PC-9 (cell line): ENCODE results near the gene UNCX. TPM values are rescaled to one million over a fixed set of nuclear protein-coding genes. Genes with fewer than 3 reads are reported as not detected.

Experiments
- BruUV-seq: library from RNA; stranded (reverse); fragments of 400-500 nt; replicated peaks from 2 replicates; lab custom pipeline; 2021; lab: Mats Ljungman, UMichigan
- CTCF ChIA-PET: fragments of 300-600 bp; sonication (Branson Sonifier 250); formaldehyde crosslinking; loops from one replicate; lab custom pipeline; 2022; ENCODE audit warnings: antibody characterized with exemption; lab: Charles Lee
- POLR2A ChIA-PET: fragments of 300-600 bp; sonication (Branson Sonifier 250); formaldehyde crosslinking; loops from one replicate; lab custom pipeline; 2022; ENCODE audit warnings: antibody characterized with exemption; ENCODE audit not compliant: unreplicated experiment; lab: Charles Lee
- DNase-seq, 2 experiments: peaks; one replicate each; pipeline versions ENCODE4 v3.0.0 to v3.0.0-alpha.2; 2015 to 2022; ENCODE audit warnings: mixed read lengths in 1 of 2
- H2AFZ ChIP-seq: fragments of 200-600 bp; sonication (generic); 2 replicates; pipeline ENCODE4 v1.8.1; 2017; ENCODE audit warnings: antibody characterized with exemption
- H3F3A ChIP-seq: fragments of 200-600 bp; sonication (generic); 2 replicates; pipeline ENCODE4 v1.8.1; 2017; ENCODE audit warnings: antibody characterized with exemption, mild to moderate bottlenecking, low read depth; ENCODE audit not compliant: insufficient read depth
- H3K27ac ChIP-seq: fragments of 200-600 bp; sonication (generic); 2 replicates; pipeline ENCODE4 v1.6.1; 2016; ENCODE audit warnings: mixed run types
- H3K27me3 ChIP-seq: fragments of 200-600 bp; sonication (generic); 2 replicates; pipeline ENCODE4 v1.6.1; 2016; ENCODE audit warnings: low read depth, mixed run types; ENCODE audit not compliant: insufficient read depth
- H3K36me3 ChIP-seq: fragments of 200-600 bp; sonication (generic); 2 replicates; pipeline ENCODE4 v1.6.1; 2016; ENCODE audit warnings: low read depth, mixed run types
- H3K4me1 ChIP-seq: fragments of 200-600 bp; sonication (generic); replicated peaks from 2 replicates; pipeline ENCODE4 v1.6.1; 2016; ENCODE audit warnings: mixed run types; ENCODE audit not compliant: insufficient read depth
- H3K4me2 ChIP-seq: fragments of 200-600 bp; sonication (generic); 2 replicates; pipeline ENCODE4 v1.6.1; 2017; ENCODE audit warnings: mixed run types
- H3K4me3 ChIP-seq: fragments of 200-600 bp; sonication (generic); 2 replicates; pipeline ENCODE4 v1.6.1; 2016; ENCODE audit warnings: mixed run types
- H3K79me2 ChIP-seq: fragments of 200-600 bp; sonication (generic); 2 replicates; pipeline ENCODE4 v1.6.1; 2017; ENCODE audit warnings: low read depth, mixed run types
- H3K9me2 ChIP-seq: fragments of 200-600 bp; sonication (generic); 2 replicates; pipeline ENCODE4 v1.8.1; 2017; ENCODE audit warnings: mild to moderate bottlenecking; ENCODE audit not compliant: insufficient read depth
- H3K9me3 ChIP-seq: fragments of 200-600 bp; sonication (generic); 2 replicates; pipeline ENCODE4 v1.8.1; 2016; ENCODE audit warnings: low read depth; ENCODE audit not compliant: insufficient read depth
- H4K20me1 ChIP-seq: fragments of 200-600 bp; sonication (generic); 2 replicates; pipeline ENCODE4 v1.8.1; 2017; ENCODE audit not compliant: insufficient read depth
- EZH2 ChIP-seq: fragments of 200-600 bp; sonication (generic); IDR thresholded peaks from 2 replicates; pipeline ENCODE4 v1.8.0; 2017; ENCODE audit warnings: antibody characterized with exemption, low read depth
- intact Hi-C: fragments of 100-400 bp; cut with micrococcal nuclease; formaldehyde crosslinking; loops from one replicate; pipeline ENCODE4 v1.10.0; 2022; ENCODE audit not compliant: unreplicated experiment
- total RNA-seq: library from RNA; stranded (reverse); gene quantifications from 2 replicates; pipeline ENCODE4 v1.2.3, GENCODE V29; 2021
- TF ChIP-seq, protein P1 (sequence below): fragments of 200-600 bp; sonication (generic); conservative IDR thresholded peaks from 2 replicates; pipeline ENCODE4 v1.6.1; 2017; ENCODE audit warnings: mixed run types, antibody characterized with exemption, mild to moderate bottlenecking, moderate library complexity

The UNCX gene
- total RNA-seq, 1 experiment from 2014 or later, result not detected

DNA sequence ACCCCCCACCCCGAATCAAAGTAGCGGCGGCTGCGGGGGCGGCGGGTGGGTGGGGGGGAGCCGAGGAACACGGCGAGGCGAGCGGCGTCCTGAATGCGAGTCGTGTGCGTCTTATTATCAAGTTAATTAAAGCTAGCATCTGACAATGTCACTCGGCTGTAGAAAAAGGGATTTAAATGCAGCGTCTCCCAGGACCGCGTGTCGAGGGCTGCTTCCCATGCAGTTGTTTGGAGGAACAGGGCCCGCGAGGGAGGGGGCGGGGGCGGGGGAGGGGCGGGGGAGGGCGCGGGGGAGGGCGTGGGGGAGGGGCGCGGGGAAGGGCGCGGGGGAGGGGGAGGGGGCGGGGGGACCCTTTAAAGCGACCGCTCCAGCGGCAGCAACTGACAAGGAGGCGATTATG lies 2.7 kb upstream of the UNCX start:
- no peak overlapping the region for H3K27ac ChIP-seq
- H2AFZ ChIP-seq, result no peak overlapping the region
- TF ChIP-seq EZH2, result no peak
- TF ChIP-seq, protein P1, sequence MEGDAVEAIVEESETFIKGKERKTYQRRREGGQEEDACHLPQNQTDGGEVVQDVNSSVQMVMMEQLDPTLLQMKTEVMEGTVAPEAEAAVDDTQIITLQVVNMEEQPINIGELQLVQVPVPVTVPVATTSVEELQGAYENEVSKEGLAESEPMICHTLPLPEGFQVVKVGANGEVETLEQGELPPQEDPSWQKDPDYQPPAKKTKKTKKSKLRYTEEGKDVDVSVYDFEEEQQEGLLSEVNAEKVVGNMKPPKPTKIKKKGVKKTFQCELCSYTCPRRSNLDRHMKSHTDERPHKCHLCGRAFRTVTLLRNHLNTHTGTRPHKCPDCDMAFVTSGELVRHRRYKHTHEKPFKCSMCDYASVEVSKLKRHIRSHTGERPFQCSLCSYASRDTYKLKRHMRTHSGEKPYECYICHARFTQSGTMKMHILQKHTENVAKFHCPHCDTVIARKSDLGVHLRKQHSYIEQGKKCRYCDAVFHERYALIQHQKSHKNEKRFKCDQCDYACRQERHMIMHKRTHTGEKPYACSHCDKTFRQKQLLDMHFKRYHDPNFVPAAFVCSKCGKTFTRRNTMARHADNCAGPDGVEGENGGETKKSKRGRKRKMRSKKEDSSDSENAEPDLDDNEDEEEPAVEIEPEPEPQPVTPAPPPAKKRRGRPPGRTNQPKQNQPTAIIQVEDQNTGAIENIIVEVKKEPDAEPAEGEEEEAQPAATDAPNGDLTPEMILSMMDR, result no peak
- no peaks in the 10 kb centered on the region for H3K36me3 ChIP-seq
- H3F3A ChIP-seq, result no peaks in the 10 kb centered on the region; the same call in 1 of the 2 replicates
- CTCF ChIA-PET, result no interaction called here
- peaks cover 54% of the 10 kb centered on the region for H3K27me3 ChIP-seq
- H3K9me2 ChIP-seq, result no peaks in the 10 kb centered on the region
- H3K79me2 ChIP-seq, result no peaks in the 10 kb centered on the region
- BruUV-seq, result no TSS peak
- no peaks in the 10 kb centered on the region for H3K9me3 ChIP-seq
- H3K4me3 ChIP-seq, result no peak overlapping the region
- no peaks in the 10 kb centered on the region for H3K4me1 ChIP-seq
- DNase-seq, result no peak
- POLR2A ChIA-PET, result no interaction called here
- H3K4me2 ChIP-seq, result no peak overlapping the region
- no peaks in the 10 kb centered on the region; the same call in 1 of the 2 replicates for H4K20me1 ChIP-seq
- intact Hi-C loops, result no loop called here

DNA sequence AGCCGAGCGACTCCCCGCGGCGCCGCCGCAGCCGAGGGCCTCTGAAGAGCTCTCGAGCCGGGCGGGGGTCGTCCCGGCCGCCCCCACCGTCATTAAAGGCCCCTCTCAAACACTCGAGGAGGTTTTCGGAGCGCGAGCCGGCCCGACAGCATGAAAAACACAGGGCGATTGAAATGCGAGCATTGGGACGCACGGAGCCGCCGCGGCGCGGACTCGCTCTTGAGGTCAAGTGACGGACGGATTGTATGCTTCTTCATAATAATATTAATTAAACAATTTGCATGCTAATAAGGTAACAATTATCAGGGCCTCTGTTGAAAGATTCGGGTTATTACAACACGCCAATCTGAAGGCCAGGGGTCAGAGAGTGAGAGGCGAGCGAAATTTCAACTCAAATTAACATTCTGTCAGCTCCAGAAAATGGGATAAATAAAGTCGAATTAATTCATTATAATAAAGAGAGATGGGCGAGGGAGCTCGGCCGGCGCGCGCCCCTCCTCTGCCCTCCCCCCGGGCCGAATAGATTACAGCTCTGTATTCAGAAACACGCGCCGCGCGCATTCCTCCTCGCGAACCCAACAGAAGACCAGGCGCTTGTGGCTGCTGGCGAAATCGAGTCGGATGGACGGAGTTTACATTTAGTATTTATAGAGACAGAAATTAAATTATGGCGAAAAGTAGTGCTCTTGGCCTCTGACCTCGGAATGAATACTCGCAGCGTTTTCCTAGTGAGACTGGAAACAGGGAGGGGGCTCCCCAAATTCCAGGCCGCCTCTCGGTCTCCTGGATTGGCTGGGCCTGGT lies 2.1 kb upstream of the UNCX start:
- no TSS peak for BruUV-seq
- H3K36me3 ChIP-seq, result no peaks in the 10 kb centered on the region
- ChIA-PET CTCF (no interaction called here), POLR2A (no interaction called here)
- H3K9me3 ChIP-seq, result no peaks in the 10 kb centered on the region
- no peak for DNase-seq
- TF ChIP-seq EZH2, result no peak
- TF ChIP-seq, protein P1, result no peak
- H3F3A ChIP-seq, result no peaks in the 10 kb centered on the region; the same call in 1 of the 2 replicates
- H3K9me2 ChIP-seq, result no peaks in the 10 kb centered on the region
- H3K79me2 ChIP-seq, result no peaks in the 10 kb centered on the region
- H2AFZ ChIP-seq, result no peak overlapping the region
- H4K20me1 ChIP-seq, result no peaks in the 10 kb centered on the region; the same call in 1 of the 2 replicates
- no peaks in the 10 kb centered on the region for H3K4me1 ChIP-seq
- intact Hi-C loops, result no loop called here
- H3K4me3 ChIP-seq, result no peak overlapping the region
- no peak overlapping the region for H3K4me2 ChIP-seq
- peaks cover 55% of the 10 kb centered on the region for H3K27me3 ChIP-seq
- no peak overlapping the region for H3K27ac ChIP-seq

DNA sequence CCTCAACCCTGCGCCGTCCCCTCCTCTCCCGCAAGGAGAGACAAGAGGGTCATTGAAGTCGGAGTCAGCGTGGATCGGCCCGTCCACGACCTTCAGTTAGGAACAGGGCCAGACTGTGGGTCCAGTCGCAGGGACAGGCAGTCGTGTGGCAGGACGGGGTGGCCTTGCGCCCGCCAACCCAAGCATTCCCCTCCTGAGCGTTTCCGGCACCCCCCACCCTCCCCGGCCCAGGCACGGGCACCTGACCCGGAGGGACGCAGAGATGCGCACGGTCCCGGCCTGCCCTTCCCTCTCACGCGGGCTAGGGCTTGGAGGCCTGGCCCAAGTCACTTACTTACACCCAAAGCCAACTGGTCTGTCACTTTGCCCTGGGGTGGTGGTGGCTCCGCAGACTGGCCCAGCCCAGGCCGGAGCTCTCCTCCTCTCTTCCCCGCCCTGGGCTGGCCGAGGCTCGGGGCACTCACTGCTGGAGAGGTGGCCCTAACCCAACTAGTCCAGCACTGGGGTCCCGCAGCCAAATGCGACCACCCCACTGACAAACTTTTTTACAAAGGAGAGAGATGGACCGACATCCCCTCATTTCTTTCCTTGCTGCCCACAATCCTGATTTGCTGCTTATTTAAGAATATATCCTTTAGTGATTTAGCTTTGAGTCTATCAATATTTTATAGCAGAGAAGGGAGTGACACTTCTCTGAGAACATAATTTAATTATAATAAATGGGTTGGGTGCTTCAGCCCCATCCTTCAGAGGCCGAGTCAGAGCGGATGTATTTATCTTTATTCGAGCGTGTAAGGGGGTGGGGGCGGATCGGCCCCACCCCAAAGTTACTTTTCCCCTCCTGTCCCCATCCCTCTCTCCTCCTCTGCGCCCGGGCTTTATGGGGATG lies 1.2 kb upstream of the UNCX start:
- no peaks in the 10 kb centered on the region; the same call in 1 of the 2 replicates for H4K20me1 ChIP-seq
- peaks cover 47% of the 10 kb centered on the region for H3K27me3 ChIP-seq
- no peaks in the 10 kb centered on the region for H3K79me2 ChIP-seq
- no peaks in the 10 kb centered on the region for H3K9me2 ChIP-seq
- H3K36me3 ChIP-seq, result no peaks in the 10 kb centered on the region
- H3K9me3 ChIP-seq, result no peaks in the 10 kb centered on the region
- H3F3A ChIP-seq, result no peaks in the 10 kb centered on the region; the same call in 1 of the 2 replicates
- DNase-seq, result no peak
- POLR2A ChIA-PET, result no interaction called here
- no peak overlapping the region for H3K4me3 ChIP-seq
- CTCF ChIA-PET, result no interaction called here
- no TSS peak for BruUV-seq
- intact Hi-C loops, result no loop called here
- no peak overlapping the region for H3K4me2 ChIP-seq
- no peak overlapping the region for H2AFZ ChIP-seq
- H3K4me1 ChIP-seq, result no peaks in the 10 kb centered on the region
- TF ChIP-seq, protein P1, result no peak
- no peak for TF ChIP-seq EZH2
- H3K27ac ChIP-seq, result no peak overlapping the region
